ENCODE results near the gene COL7A1. TPM values are rescaled to one million over a fixed set of nuclear protein-coding genes. Genes with fewer than 3 reads are reported as not detected.

COL7A1 gene
- total and polyA plus RNA-seq, 2 of the 13 experiments (the other 11 are each of a cell fraction or from before 2014, with no cell fraction given) = 2.7 to 11.7 TPM

GRCh38 chr3:48609088-48610005, 14.2 kb upstream of the COL7A1 start, which contains the start of gene UQCRC1 (continued):
- TF ChIP-seq LRRFIP1 (CRISPR knock-in tag; conservative IDR thresholded peaks at IDR 0.05) = no peak
- TF ChIP-seq ZNF589 (CRISPR knock-in tag; conservative IDR thresholded peaks at IDR 0.05) = no peak
- no peak; the same call in 1 of the 2 replicates for TF ChIP-seq IKZF5 (CRISPR knock-in tag; IDR thresholded peaks at IDR 0.05)
- TF ChIP-seq GATAD2A (CRISPR knock-in tag; IDR thresholded peaks at IDR 0.05) = no peak
- no peak for TF ChIP-seq SYNCRIP (IDR thresholded peaks at IDR 0.05; ENCODE audit: insufficient read depth, low read depth, low read length)
- TF ChIP-seq FOXM1 (CRISPR knock-in tag; IDR thresholded peaks at IDR 0.05) = no peak
- TF ChIP-seq UBTF (CRISPR knock-in tag; IDR thresholded peaks at IDR 0.05) = peak; percentile 81
- TF ChIP-seq ZMYM2 (CRISPR knock-in tag; IDR thresholded peaks at IDR 0.05) = 0 out of 2 replicates have a peak, but pooled peaks have one; percentile 15
- peak; percentile 62; the same call in 1 of the 2 replicates for TF ChIP-seq KLF6 (CRISPR knock-in tag; IDR thresholded peaks at IDR 0.05)
- TF ChIP-seq ZNF337 (CRISPR knock-in tag; IDR thresholded peaks at IDR 0.05; ENCODE audit: borderline replicate concordance, low read depth) = peak; percentile 72; the same call in 1 of the 2 replicates
- peak; percentile 75; the same call in 1 of the 2 replicates for TF ChIP-seq ZNF616 (CRISPR knock-in tag; IDR thresholded peaks at IDR 0.05; ENCODE audit: low read depth)
- peak; percentile 20; the same call in 1 of the 2 replicates for TF ChIP-seq THRA (CRISPR knock-in tag; IDR thresholded peaks at IDR 0.05; ENCODE audit: borderline replicate concordance)
- TF ChIP-seq MBD4 (IDR thresholded peaks at IDR 0.05; ENCODE audit: borderline replicate concordance, low read length) = no peak
- TF ChIP-seq MTERF4 (CRISPR knock-in tag; IDR thresholded peaks at IDR 0.05) = peak; percentile 44
- TF ChIP-seq HDAC6 (IDR thresholded peaks at IDR 0.05; ENCODE audit: low read depth, low read length) = no peak
- TF ChIP-seq GPN1 (CRISPR knock-in tag; IDR thresholded peaks at IDR 0.05; ENCODE audit: borderline replicate concordance) = no peak; the same call in 1 of the 2 replicates
- peak; percentile 65 for TF ChIP-seq PATZ1 (CRISPR knock-in tag; IDR thresholded peaks at IDR 0.05)

Measured in HepG2 (cell line).